ENCODE measurements around the gene RPP21.

Gene RPP21

GRCh38 chr6:30327232-30327746 is 17.7 kb upstream of the RPP21 start:
- peak; percentile 76 for DNase-seq

- no peak for DNase-seq
Measured at GRCh38 chr6:30328397-30328796, 16.6 kb upstream of the RPP21 start.

GRCh38 chr6:30329331-30329730 is 15.6 kb upstream of the RPP21 start:
- DNase-seq: no peak

- DNase-seq: no peak
Measured at GRCh38 chr6:30331981-30332380, 13.0 kb upstream of the RPP21 start.

- no peak for DNase-seq
Measured at GRCh38 chr6:30334075-30334783, 10.7 kb upstream of the RPP21 start.

- no peak for DNase-seq
Measured at GRCh38 chr6:30340589-30341054, 4.3 kb upstream of the RPP21 start.

- no peak for DNase-seq
Measured at GRCh38 chr6:30341218-30341617, 3.7 kb upstream of the RPP21 start.

GRCh38 chr6:30341728-30342127 is 3.2 kb upstream of the RPP21 start:
- no peak for DNase-seq

- DNase-seq: no peak
Measured at GRCh38 chr6:30344191-30344867, 627 bp upstream of the RPP21 start.

GRCh38 chr6:30345852-30346251 is 896 bp downstream of the RPP21 start:
- DNase-seq: no peak

- DNase-seq: no peak
Measured at GRCh38 chr6:30348957-30349356, 4.0 kb downstream of the RPP21 start.

- DNase-seq: no peak
Measured at GRCh38 chr6:30349421-30350177, 4.6 kb downstream of the RPP21 start.

- DNase-seq: no peak
Measured at GRCh38 chr6:30350524-30350923, 5.6 kb downstream of the RPP21 start.

GRCh38 chr6:30352550-30352949 is 7.6 kb downstream of the RPP21 start:
- DNase-seq: no peak

GRCh38 chr6:30355281-30355680 is 10.3 kb downstream of the RPP21 start:
- DNase-seq: no peak

GRCh38 chr6:30356536-30356935 is 11.6 kb downstream of the RPP21 start:
- no peak for DNase-seq

- peak; percentile 39 for DNase-seq
Measured at GRCh38 chr6:30357678-30358540, 13.0 kb downstream of the RPP21 start.

GRCh38 chr6:30359276-30359675 is 14.3 kb downstream of the RPP21 start:
- no peak for DNase-seq

GRCh38 chr6:30360139-30360538 is 15.2 kb downstream of the RPP21 start:
- no peak for DNase-seq

GRCh38 chr6:30361661-30362060 is 16.7 kb downstream of the RPP21 start:
- no peak for DNase-seq

GRCh38 chr6:30363459-30363858 is 18.5 kb downstream of the RPP21 start:
- no peak for DNase-seq

GRCh38 chr6:30364591-30364990 is 19.6 kb downstream of the RPP21 start:
- no peak for DNase-seq

All from right kidney (tissue), 1 donor.